Activated effector memory CD4-positive, alpha-beta T cell treated with Interleukin-2 at 50 U/mL for 16 hours (primary cell): ENCODE measurements around the gene KBTBD6.
"Not testable (repeated sequence)": the region's sequence is repeated elsewhere in the genome, so short reads cannot be mapped to it uniquely, and the experiment has no call there.

Experiments
- DNase-seq: peaks from one replicate; pipeline ENCODE4 v3.0.0-alpha.2; 2020

The KBTBD6 gene

GRCh38 chr13:41132512-41133152 is at the start of gene KBTBD6:
Gene KBTBD6, minus strand, starts transcription at chr13:41132802. Its CDS starts 291 bp downstream, at chr13:41132511.
- DNase-seq, result peak; percentile 87

- no peak for DNase-seq
Measured at GRCh38 chr13:41182231-41182630, 49.6 kb upstream of the KBTBD6 start.

GRCh38 chr13:41179593-41180250 is 47.1 kb upstream of the KBTBD6 start:
- no peak for DNase-seq

- DNase-seq, result no peak
Measured at GRCh38 chr13:41178040-41178439, 45.4 kb upstream of the KBTBD6 start.

GRCh38 chr13:41177616-41178015 is 45.0 kb upstream of the KBTBD6 start:
- no peak for DNase-seq

- not testable (repeated sequence) for DNase-seq
Measured at GRCh38 chr13:41175576-41175975, 43.0 kb upstream of the KBTBD6 start.

GRCh38 chr13:41162151-41162550 is 29.5 kb upstream of the KBTBD6 start:
- DNase-seq, result no peak

- DNase-seq, result no peak
Measured at GRCh38 chr13:41159174-41159573, 26.6 kb upstream of the KBTBD6 start.

- DNase-seq, result no peak
Measured at GRCh38 chr13:41157048-41157717, 24.6 kb upstream of the KBTBD6 start.

GRCh38 chr13:41156620-41157019 is 24.0 kb upstream of the KBTBD6 start:
- DNase-seq, result no peak

GRCh38 chr13:41154042-41154441 is 21.4 kb upstream of the KBTBD6 start:
- DNase-seq, result no peak

GRCh38 chr13:41152005-41152404 is 19.4 kb upstream of the KBTBD6 start:
- no peak for DNase-seq

GRCh38 chr13:41150058-41150457 is 17.5 kb upstream of the KBTBD6 start:
- no peak for DNase-seq

- DNase-seq, result no peak
Measured at GRCh38 chr13:41148419-41149283, 16.0 kb upstream of the KBTBD6 start.

- no peak for DNase-seq
Measured at GRCh38 chr13:41145136-41145908, 12.7 kb upstream of the KBTBD6 start.

GRCh38 chr13:41144576-41144975 is 12.0 kb upstream of the KBTBD6 start:
- no peak for DNase-seq

- DNase-seq, result no peak
Measured at GRCh38 chr13:41139296-41139966, 6.8 kb upstream of the KBTBD6 start.

- no peak for DNase-seq
Measured at GRCh38 chr13:41137951-41138350, 5.3 kb upstream of the KBTBD6 start.

- no peak for DNase-seq
Measured at GRCh38 chr13:41137241-41137640, 4.6 kb upstream of the KBTBD6 start.

GRCh38 chr13:41136396-41137031 is 3.9 kb upstream of the KBTBD6 start:
- no peak for DNase-seq

GRCh38 chr13:41133951-41134350 is 1.3 kb upstream of the KBTBD6 start:
- no peak for DNase-seq
